K562 (cell line): ENCODE data around the gene PSAP. TPM values are rescaled to one million over a fixed set of nuclear protein-coding genes. Genes with fewer than 3 reads are reported as not detected.

Experiments used
- CBFA2T3 ChIP-seq: fragments of 450-650 bp; IDR thresholded peaks from 2 replicates; pipeline ENCODE4 v1.6.1; 2017
- CHD1 ChIP-seq: fragments of 200-600 bp; sonication (generic); IDR thresholded peaks from one replicate; pipeline ENCODE4 v1.6.1; 2012; ENCODE audit warnings: mild to moderate bottlenecking, moderate library complexity, low read length, inconsistent platforms
- EHMT2 ChIP-seq: fragments of 450-650 bp; IDR thresholded peaks from 2 replicates; pipeline ENCODE4 v1.6.1; 2018; ENCODE audit warnings: antibody characterized with exemption
- HDGF ChIP-seq: fragments of 450-650 bp; IDR thresholded peaks from 2 replicates; pipeline ENCODE4 v1.6.1; 2016
- HEY1 ChIP-seq: fragments of 250-450 bp; sonication (Bioruptor Pico); IDR thresholded peaks from 2 replicates; pipeline ENCODE4 v1.5.0; 2020; ENCODE audit warnings: mild to moderate bottlenecking, moderate library complexity, borderline replicate concordance
- HIVEP1 ChIP-seq: fragments of 250-450 bp; sonication (Bioruptor Pico); IDR thresholded peaks from 2 replicates; pipeline ENCODE4 v1.4.0; 2020; ENCODE audit warnings: mild to moderate bottlenecking
- HMG20B ChIP-seq: fragments of 250-450 bp; sonication (Bioruptor Pico); IDR thresholded peaks from 2 replicates; pipeline ENCODE4 v1.5.0; 2021; ENCODE audit warnings: mild to moderate bottlenecking
- MBD1 ChIP-seq: fragments of 250-450 bp; sonication (Bioruptor Pico); IDR thresholded peaks from 2 replicates; pipeline ENCODE4 v1.8.0; 2022; ENCODE audit warnings: inconsistent platforms
- PCBP2 ChIP-seq: fragments of 200-400 bp; formaldehyde crosslinking; IDR thresholded peaks from 2 replicates; pipeline ENCODE4 v1.6.1; 2018; ENCODE audit warnings: low read length, low read depth, mild to moderate bottlenecking, moderate library complexity; ENCODE audit not compliant: poor library complexity, severe bottlenecking
- POLR2AphosphoS5 ChIP-seq: IDR thresholded peaks from 2 replicates; pipeline ENCODE4 v1.6.1; 2011; ENCODE audit warnings: mild to moderate bottlenecking, low read depth, low read length, moderate library complexity; ENCODE audit not compliant: control insufficient read depth, insufficient read depth
- POLR3G ChIP-seq: IDR thresholded peaks from 2 replicates; pipeline ENCODE4 v1.6.1; 2011; ENCODE audit not compliant: insufficient read length, insufficient replicate concordance; ENCODE audit errors: extremely low read depth
- PURB ChIP-seq: sonication (generic); formaldehyde crosslinking; IDR thresholded peaks from 2 replicates; pipeline ENCODE4 v1.9.0; 2021; ENCODE audit warnings: low read depth, mild to moderate bottlenecking, missing genetic modification reagents
- RAD21 ChIP-seq, 2 experiments: fragments of 250-450 bp in 1 of 2; fragments of 450-650 bp in 1 of 2; sonication (Bioruptor Pico) in 1 of 2; formaldehyde crosslinking in 1 of 2; IDR thresholded peaks in 1 of 2; conservative IDR thresholded peaks in 1 of 2; 2 replicates each; pipeline versions ENCODE4 v1.4.0 to v1.8.0; 2020 to 2022; ENCODE audit warnings: mild to moderate bottlenecking in 2 of 2, moderate library complexity in 1 of 2
- TAL1 ChIP-seq: fragments of 450-650 bp; IDR thresholded peaks from 2 replicates; pipeline ENCODE4 v1.6.1; 2016; ENCODE audit warnings: mild to moderate bottlenecking
- ZFP30 ChIP-seq: fragments of 250-450 bp; sonication (Bioruptor Pico); IDR thresholded peaks from 2 replicates; pipeline ENCODE4 v1.8.0; 2022; ENCODE audit warnings: moderate library complexity, mild to moderate bottlenecking, inconsistent platforms, borderline replicate concordance
- ZFPM2 ChIP-seq: fragments of 250-450 bp; sonication (Bioruptor Pico); IDR thresholded peaks from 2 replicates; pipeline ENCODE4 v1.5.1; 2022; ENCODE audit warnings: mild to moderate bottlenecking
- ZMIZ1 ChIP-seq, 2 experiments: fragments of 150-350 bp in 1 of 2; IDR thresholded peaks; 2 replicates each; pipeline ENCODE4 v1.6.1; 2012 to 2016; ENCODE audit warnings: low read depth in 2 of 2, low read length in 2 of 2, mild to moderate bottlenecking in 1 of 2, moderate library complexity in 1 of 2
- ZNF263 ChIP-seq: sonication (generic); formaldehyde crosslinking; IDR thresholded peaks from 2 replicates; pipeline ENCODE4 v1.8.0; 2022; ENCODE audit warnings: mild to moderate bottlenecking, missing genetic modification reagents, borderline replicate concordance
- ZNF354B ChIP-seq: fragments of 250-450 bp; sonication (Bioruptor Pico); IDR thresholded peaks from 2 replicates; pipeline ENCODE4 v1.4.0; 2020
- ZNF445 ChIP-seq: fragments of 250-450 bp; sonication (Bioruptor Pico); IDR thresholded peaks from 2 replicates; pipeline ENCODE4 v1.4.0; 2020; ENCODE audit warnings: low read depth, mild to moderate bottlenecking, moderate library complexity
- polyA plus RNA-seq, 8 experiments: library from polyadenylated mRNA; depleted of rRNA in 4 of 8; stranded (reverse) in 5 of 8; unstranded in 3 of 8; fragments of >200 nt; fragmentation: Nextera tagmentation in 2 of 8; fragmentation: Illumina TruSeq in 1 of 8; extraction: Ambion mirVana in 2 of 8; extraction: Trizol in 1 of 8; gene quantifications; 2 replicates each; pipeline versions ENCODE4 v1.2.1 to v1.2.3, GENCODE V29; 2011 to 2014; ENCODE audit warnings: inconsistent platforms in 1 of 8, missing spikeins in 1 of 8
- total RNA-seq, 7 experiments: library from RNA; depleted of rRNA in 6 of 7; stranded (reverse); fragments of >200 nt in 6 of 7; fragmentation: Illumina TruSeq in 2 of 7; extraction: Trizol in 2 of 7; gene quantifications; 2 replicates each; pipeline versions ENCODE4 v1.2.1 to v1.2.3, GENCODE V29; 2011 to 2021; ENCODE audit warnings: low replicate concordance in 1 of 7
- TF ChIP-seq, protein P1 (sequence below), 3 experiments: IDR thresholded peaks in 2 of 3; conservative IDR thresholded peaks in 1 of 3; 2 replicates each; pipeline ENCODE4 v1.5.1; 2011 to 2012; ENCODE audit warnings: low read length in 3 of 3, mild to moderate bottlenecking in 3 of 3, control low read depth in 2 of 3, improper control_type of control experiment in 1 of 3, inconsistent platforms in 1 of 3, low read depth in 1 of 3, mixed read lengths in 1 of 3, moderate library complexity in 1 of 3; ENCODE audit not compliant: insufficient read depth in 2 of 3
- TF ChIP-seq, protein P2 (sequence below): fragments of 450-650 bp; formaldehyde crosslinking; IDR thresholded peaks from 2 replicates; pipeline ENCODE4 v1.4.0; 2022; ENCODE audit warnings: missing genetic modification characterization

Gene PSAP
- total and polyA plus RNA-seq, 9 of the 15 experiments (the other 6 are each of a cell fraction or from before 2014, with no cell fraction given) = 245 to 700 (median 429) TPM

DNA sequence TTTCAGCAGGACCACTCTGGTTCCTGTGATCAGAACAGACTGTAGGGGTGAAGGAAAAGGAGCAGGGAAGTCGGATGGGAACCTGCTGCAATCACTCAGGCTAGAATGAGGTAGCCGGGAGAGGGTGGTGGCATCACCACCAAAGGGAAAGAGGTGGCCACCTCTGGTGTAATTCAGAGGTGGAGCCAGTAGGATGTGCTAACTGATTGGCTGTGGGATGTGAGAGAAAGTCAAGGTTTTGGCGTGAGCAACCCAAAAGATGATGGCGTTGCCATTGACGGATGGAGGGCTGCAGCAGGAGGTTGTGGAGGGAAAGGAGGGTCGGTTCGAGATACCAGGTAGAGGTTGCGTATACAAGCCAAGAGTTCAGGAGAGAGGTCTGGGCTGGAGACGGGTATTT, 70.3 kb downstream of the PSAP start (continued):
- TF ChIP-seq, protein P1, sequence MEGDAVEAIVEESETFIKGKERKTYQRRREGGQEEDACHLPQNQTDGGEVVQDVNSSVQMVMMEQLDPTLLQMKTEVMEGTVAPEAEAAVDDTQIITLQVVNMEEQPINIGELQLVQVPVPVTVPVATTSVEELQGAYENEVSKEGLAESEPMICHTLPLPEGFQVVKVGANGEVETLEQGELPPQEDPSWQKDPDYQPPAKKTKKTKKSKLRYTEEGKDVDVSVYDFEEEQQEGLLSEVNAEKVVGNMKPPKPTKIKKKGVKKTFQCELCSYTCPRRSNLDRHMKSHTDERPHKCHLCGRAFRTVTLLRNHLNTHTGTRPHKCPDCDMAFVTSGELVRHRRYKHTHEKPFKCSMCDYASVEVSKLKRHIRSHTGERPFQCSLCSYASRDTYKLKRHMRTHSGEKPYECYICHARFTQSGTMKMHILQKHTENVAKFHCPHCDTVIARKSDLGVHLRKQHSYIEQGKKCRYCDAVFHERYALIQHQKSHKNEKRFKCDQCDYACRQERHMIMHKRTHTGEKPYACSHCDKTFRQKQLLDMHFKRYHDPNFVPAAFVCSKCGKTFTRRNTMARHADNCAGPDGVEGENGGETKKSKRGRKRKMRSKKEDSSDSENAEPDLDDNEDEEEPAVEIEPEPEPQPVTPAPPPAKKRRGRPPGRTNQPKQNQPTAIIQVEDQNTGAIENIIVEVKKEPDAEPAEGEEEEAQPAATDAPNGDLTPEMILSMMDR (IDR thresholded peaks at IDR 0.05 in 2 of 3, conservative IDR thresholded peaks at IDR 0.05 in 1 of 3; ENCODE audit: insufficient read depth in 2 of 3, low read depth in 1 of 3, low read length in 3 of 3) = peak; percentile 67 to 78 (median 68)
- TF ChIP-seq HMG20B (CRISPR knock-in tag) = no peak
- no peak for TF ChIP-seq PCBP2
- no peak for TF ChIP-seq CHD1
- peak; percentile 65 to 83 for TF ChIP-seq RAD21 (CRISPR knock-in tag; conservative IDR thresholded peaks at IDR 0.05 in 1 of 2, IDR thresholded peaks at IDR 0.05 in 1 of 2)
- TF ChIP-seq TAL1 = no peak
- TF ChIP-seq HIVEP1 (CRISPR knock-in tag) = no peak
- no peak for TF ChIP-seq ZNF354B (CRISPR knock-in tag)
- no peak for TF ChIP-seq POLR2AphosphoS5
- no peak for TF ChIP-seq CBFA2T3
- TF ChIP-seq PURB = no peak
- TF ChIP-seq EHMT2 = 0 out of 2 replicates have a peak, but pooled peaks have one; percentile 44
- no peak for TF ChIP-seq ZNF445
- TF ChIP-seq ZFPM2 (CRISPR knock-in tag) = no peak
- TF ChIP-seq, protein P2, sequence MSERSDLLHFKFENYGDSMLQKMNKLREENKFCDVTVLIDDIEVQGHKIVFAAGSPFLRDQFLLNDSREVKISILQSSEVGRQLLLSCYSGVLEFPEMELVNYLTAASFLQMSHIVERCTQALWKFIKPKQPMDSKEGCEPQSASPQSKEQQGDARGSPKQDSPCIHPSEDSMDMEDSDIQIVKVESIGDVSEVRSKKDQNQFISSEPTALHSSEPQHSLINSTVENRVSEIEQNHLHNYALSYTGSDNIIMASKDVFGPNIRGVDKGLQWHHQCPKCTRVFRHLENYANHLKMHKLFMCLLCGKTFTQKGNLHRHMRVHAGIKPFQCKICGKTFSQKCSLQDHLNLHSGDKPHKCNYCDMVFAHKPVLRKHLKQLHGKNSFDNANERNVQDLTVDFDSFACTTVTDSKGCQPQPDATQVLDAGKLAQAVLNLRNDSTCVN (CRISPR knock-in tag) = no peak
- no peak for TF ChIP-seq MBD1 (CRISPR knock-in tag)
- no peak for TF ChIP-seq POLR3G
- TF ChIP-seq HDGF = 0 out of 2 replicates have a peak, but pooled peaks have one; percentile 29
- no peak for TF ChIP-seq HEY1 (CRISPR knock-in tag)
- no peak for TF ChIP-seq ZFP30
- no peak for TF ChIP-seq ZMIZ1 (IDR thresholded peaks at IDR 0.05; ENCODE audit: low read depth in 2 of 2, low read length in 2 of 2)
- TF ChIP-seq ZNF263 (CRISPR knock-in tag) = no peak
